PC-3 (cell line): Measurements from ENCODE around the gene TRPT1. TPM values are rescaled to one million over a fixed set of nuclear protein-coding genes. Genes with fewer than 3 reads are reported as not detected.

Experiments
- ATAC-seq: fragments of 200-7000 bp; cut with Tn5 transposase; 2 replicates; pipeline ENCODE4 v1.9.1; 2020; ENCODE audit warnings: mild to moderate bottlenecking, moderate library complexity
- BruUV-seq: library from RNA; stranded (reverse); fragments of 400-500 nt; replicated peaks from 2 replicates; lab custom pipeline; 2021; lab: Mats Ljungman, UMichigan
- CTCF ChIA-PET: fragments of 300-600 bp; sonication (Branson Sonifier 250); formaldehyde crosslinking; loops from one replicate; lab custom pipeline; 2022; ENCODE audit warnings: antibody characterized with exemption; lab: Charles Lee
- POLR2A ChIA-PET: fragments of 300-600 bp; sonication (Branson Sonifier 250); formaldehyde crosslinking; loops from one replicate; lab custom pipeline; 2022; ENCODE audit warnings: antibody characterized with exemption; ENCODE audit not compliant: unreplicated experiment; lab: Charles Lee
- DNase-seq: peaks from one replicate; pipeline ENCODE4 v3.0.0-alpha.2; 2015
- H2AFZ ChIP-seq: fragments of 300-600 bp; sonication (generic); 2 replicates; pipeline ENCODE4 v1.6.0; 2016; ENCODE audit warnings: antibody characterized with exemption, low read length
- H3F3A ChIP-seq: fragments of 300-600 bp; sonication (generic); one replicate; pipeline ENCODE4 v1.6.0; 2017; ENCODE audit warnings: antibody characterized with exemption, low read length, control low read depth, mild to moderate bottlenecking; ENCODE audit not compliant: unreplicated experiment
- H3K27ac ChIP-seq: fragments of 300-600 bp; sonication (generic); 2 replicates; pipeline ENCODE4 v1.5.1; 2016; ENCODE audit warnings: mild to moderate bottlenecking, low read length
- H3K27me3 ChIP-seq: fragments of 300-600 bp; sonication (generic); 2 replicates; pipeline ENCODE4 v1.6.1; 2016; ENCODE audit warnings: low read length, mixed read lengths
- H3K36me3 ChIP-seq: fragments of 300-600 bp; sonication (generic); 2 replicates; pipeline ENCODE4 v1.6.1; 2016; ENCODE audit warnings: low read depth, mixed run types, low read length, mixed read lengths
- H3K4me1 ChIP-seq: fragments of 300-600 bp; sonication (generic); 2 replicates; pipeline ENCODE4 v1.5.1; 2016; ENCODE audit warnings: low read length; ENCODE audit not compliant: insufficient read depth
- H3K4me2 ChIP-seq: fragments of 300-600 bp; sonication (generic); 2 replicates; pipeline ENCODE4 v1.6.0; 2016; ENCODE audit warnings: low read length
- H3K4me3 ChIP-seq: fragments of 300-600 bp; sonication (generic); 2 replicates; pipeline ENCODE4 v1.5.1; 2016; ENCODE audit warnings: mild to moderate bottlenecking, low read length, mixed read lengths
- H3K79me2 ChIP-seq: fragments of 300-600 bp; sonication (generic); 2 replicates; pipeline ENCODE4 v1.6.1; 2017; ENCODE audit warnings: low read length, mixed read lengths
- H3K9ac ChIP-seq: fragments of 300-600 bp; sonication (generic); 2 replicates; pipeline ENCODE4 v1.6.0; 2016; ENCODE audit warnings: mild to moderate bottlenecking, low read length
- H3K9me2 ChIP-seq: fragments of 300-600 bp; sonication (generic); replicated peaks from 2 replicates; pipeline ENCODE4 v1.6.1; 2016; ENCODE audit warnings: mixed run types, low read length, mixed read lengths
- H3K9me3 ChIP-seq: fragments of 300-600 bp; sonication (generic); 2 replicates; pipeline ENCODE4 v1.6.1; 2016; ENCODE audit warnings: low read length, mixed read lengths
- H4K20me1 ChIP-seq: fragments of 300-600 bp; sonication (generic); 2 replicates; pipeline ENCODE4 v1.6.1; 2016; ENCODE audit warnings: low read length, mixed read lengths
- CTCF ChIP-seq: fragments of 300-600 bp; sonication (generic); conservative IDR thresholded peaks from 2 replicates; pipeline ENCODE4 v1.5.1; 2017; ENCODE audit warnings: antibody characterized with exemption, low read depth, mild to moderate bottlenecking, low read length
- EZH2 ChIP-seq: fragments of 300-600 bp; sonication (generic); IDR thresholded peaks from one replicate; pipeline ENCODE4 v1.6.1; 2017; ENCODE audit warnings: antibody characterized with exemption, mild to moderate bottlenecking, low read length; ENCODE audit not compliant: unreplicated experiment
- EZH2phosphoT487 ChIP-seq: fragments of 300-600 bp; sonication (generic); IDR thresholded peaks from 2 replicates; pipeline ENCODE4 v1.6.1; 2018; ENCODE audit warnings: mild to moderate bottlenecking, antibody characterized with exemption, low read length, borderline replicate concordance
- intact Hi-C: fragments of 100-400 bp; cut with micrococcal nuclease; formaldehyde crosslinking; loops from 2 replicates; pipeline ENCODE4 v1.9.0; 2023
- total RNA-seq: library from RNA; depleted of rRNA; stranded (reverse); fragments of >200 nt; gene quantifications from 2 replicates; pipeline ENCODE4 v1.2.3, GENCODE V29; 2014

Gene TRPT1
- total RNA-seq, 1 experiment from 2014 or later = 57.7 TPM

GRCh38 chr11:64262271-64263002 lies 36.5 kb upstream of the TRPT1 start:
- H3K9ac ChIP-seq = no peak overlapping the region
- no TSS peak for BruUV-seq
- H3K9me3 ChIP-seq = no peaks in the 10 kb centered on the region
- H3K4me3 ChIP-seq = no peak overlapping the region
- no peak overlapping the region for H3K27ac ChIP-seq
- no peak overlapping the region for H3K4me2 ChIP-seq
- DNase-seq (no peak), ATAC-seq (no peak)
- intact Hi-C loops = no loop called here
- H4K20me1 ChIP-seq = 0 out of 2 replicates have a peak, but pooled peaks cover 3% of the 10 kb centered on the region
- ChIA-PET CTCF (interaction anchor here (1.0 kb wide), 1 partner anchor 93 kb away, joined by 4 read pairs; no protein-coding TSS in a partner anchor), POLR2A (no interaction called here)
- no peaks in the 10 kb centered on the region for H3K27me3 ChIP-seq
- H3K4me1 ChIP-seq = peaks cover 8% of the 10 kb centered on the region; the same call in 1 of the 2 replicates
- peaks cover 42% of the 10 kb centered on the region for H3K36me3 ChIP-seq
- no peaks in the 10 kb centered on the region for H3F3A ChIP-seq
- no peak overlapping the region for H2AFZ ChIP-seq
- no peaks in the 10 kb centered on the region for H3K79me2 ChIP-seq
- no peak for TF ChIP-seq EZH2phosphoT487
- TF ChIP-seq CTCF = no peak
- TF ChIP-seq EZH2 = no peak
- no peaks in the 10 kb centered on the region for H3K9me2 ChIP-seq

GRCh38 chr11:64261556-64262080 lies 35.6 kb upstream of the TRPT1 start:
- CTCF ChIA-PET = interaction anchor here (1.0 kb wide), 1 partner anchor 94 kb away, joined by 4 read pairs; no protein-coding TSS in a partner anchor
- ATAC-seq = no peak

More at GRCh38 chr11:64261556-64262080, 35.6 kb upstream of the TRPT1 start:
- H3K27ac ChIP-seq = no peak overlapping the region
- no peak overlapping the region for H3K9ac ChIP-seq
- no peak overlapping the region for H3K4me2 ChIP-seq
- TF ChIP-seq CTCF (no peak), EZH2phosphoT487 (no peak), EZH2 (no peak)
- H3K9me3 ChIP-seq = no peaks in the 10 kb centered on the region
- H3F3A ChIP-seq = no peaks in the 10 kb centered on the region
- peaks cover 9% of the 10 kb centered on the region for H3K4me1 ChIP-seq
- no TSS peak for BruUV-seq
- POLR2A ChIA-PET = no interaction called here
- no peak overlapping the region for H3K4me3 ChIP-seq
- H3K36me3 ChIP-seq = peaks cover 44% of the 10 kb centered on the region
- H3K9me2 ChIP-seq = no peaks in the 10 kb centered on the region
- H4K20me1 ChIP-seq = 0 out of 2 replicates have a peak, but pooled peaks cover 3% of the 10 kb centered on the region
- intact Hi-C loops = no loop called here
- H3K79me2 ChIP-seq = no peaks in the 10 kb centered on the region
- DNase-seq = no peak
- H2AFZ ChIP-seq = no peak overlapping the region
- no peaks in the 10 kb centered on the region for H3K27me3 ChIP-seq
